ENCODE results near the gene MBP. TPM values are rescaled to one million over a fixed set of nuclear protein-coding genes. Genes with fewer than 3 reads are reported as not detected.

Gene MBP
- total and polyA plus RNA-seq, 2 of the 13 experiments (the other 11 are each of a cell fraction or from before 2014, with no cell fraction given), result 5.0 to 8.5 TPM

DNA sequence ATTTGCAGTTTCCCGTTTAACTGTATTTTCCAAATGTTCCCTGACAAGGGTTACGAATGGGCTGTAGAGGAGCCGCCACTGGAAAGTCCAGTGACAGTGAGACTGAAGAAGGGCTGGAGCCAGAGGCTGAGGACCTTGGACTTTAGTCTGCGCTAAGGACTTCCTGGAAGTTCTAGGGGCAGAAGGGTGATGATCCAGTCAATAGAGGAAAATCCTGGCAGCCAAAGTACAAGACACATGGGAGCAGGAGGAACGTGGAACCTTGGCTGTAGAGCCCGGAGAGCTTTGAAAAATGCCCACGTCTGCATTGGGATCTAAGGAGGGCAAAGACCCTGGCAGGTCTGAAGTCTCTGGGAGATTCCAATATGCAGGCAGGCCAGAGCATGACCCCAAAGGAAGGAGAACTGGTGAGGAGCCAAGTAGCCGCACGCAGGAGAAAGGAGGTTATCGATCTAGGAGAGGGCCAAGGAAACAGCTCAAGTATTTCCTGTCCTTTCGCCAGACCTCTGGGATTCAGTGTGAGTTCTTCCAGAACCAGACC is 28.5 kb downstream of the MBP start (continued):
- TF ChIP-seq, protein P1, sequence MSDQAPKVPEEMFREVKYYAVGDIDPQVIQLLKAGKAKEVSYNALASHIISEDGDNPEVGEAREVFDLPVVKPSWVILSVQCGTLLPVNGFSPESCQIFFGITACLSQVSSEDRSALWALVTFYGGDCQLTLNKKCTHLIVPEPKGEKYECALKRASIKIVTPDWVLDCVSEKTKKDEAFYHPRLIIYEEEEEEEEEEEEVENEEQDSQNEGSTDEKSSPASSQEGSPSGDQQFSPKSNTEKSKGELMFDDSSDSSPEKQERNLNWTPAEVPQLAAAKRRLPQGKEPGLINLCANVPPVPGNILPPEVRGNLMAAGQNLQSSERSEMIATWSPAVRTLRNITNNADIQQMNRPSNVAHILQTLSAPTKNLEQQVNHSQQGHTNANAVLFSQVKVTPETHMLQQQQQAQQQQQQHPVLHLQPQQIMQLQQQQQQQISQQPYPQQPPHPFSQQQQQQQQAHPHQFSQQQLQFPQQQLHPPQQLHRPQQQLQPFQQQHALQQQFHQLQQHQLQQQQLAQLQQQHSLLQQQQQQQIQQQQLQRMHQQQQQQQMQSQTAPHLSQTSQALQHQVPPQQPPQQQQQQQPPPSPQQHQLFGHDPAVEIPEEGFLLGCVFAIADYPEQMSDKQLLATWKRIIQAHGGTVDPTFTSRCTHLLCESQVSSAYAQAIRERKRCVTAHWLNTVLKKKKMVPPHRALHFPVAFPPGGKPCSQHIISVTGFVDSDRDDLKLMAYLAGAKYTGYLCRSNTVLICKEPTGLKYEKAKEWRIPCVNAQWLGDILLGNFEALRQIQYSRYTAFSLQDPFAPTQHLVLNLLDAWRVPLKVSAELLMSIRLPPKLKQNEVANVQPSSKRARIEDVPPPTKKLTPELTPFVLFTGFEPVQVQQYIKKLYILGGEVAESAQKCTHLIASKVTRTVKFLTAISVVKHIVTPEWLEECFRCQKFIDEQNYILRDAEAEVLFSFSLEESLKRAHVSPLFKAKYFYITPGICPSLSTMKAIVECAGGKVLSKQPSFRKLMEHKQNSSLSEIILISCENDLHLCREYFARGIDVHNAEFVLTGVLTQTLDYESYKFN (CRISPR knock-in tag; conservative IDR thresholded peaks at IDR 0.05), result peak; percentile 30; the same call in 1 of the 2 replicates
- TF ChIP-seq RAD51 (IDR thresholded peaks at IDR 0.05; ENCODE audit: borderline replicate concordance), result no peak
- 0 out of 4 replicates have a peak, but pooled peaks of 1 of the 2 experiments have one; percentile 11 for TF ChIP-seq NR2F1 (CRISPR knock-in tag; IDR thresholded peaks at IDR 0.05)
- TF ChIP-seq HNRNPLL (IDR thresholded peaks at IDR 0.05; ENCODE audit: low read depth, low read length, poor library complexity, severe bottlenecking), result no peak
- TF ChIP-seq HNF4A (CRISPR knock-in tag; IDR thresholded peaks at IDR 0.05), result peak; percentile 79
- TF ChIP-seq SYNCRIP (IDR thresholded peaks at IDR 0.05; ENCODE audit: insufficient read depth, low read depth, low read length), result no peak
- peak; percentile 22; the same call in 1 of the 2 replicates for TF ChIP-seq ETV5 (CRISPR knock-in tag; IDR thresholded peaks at IDR 0.05; ENCODE audit: borderline replicate concordance)
- TF ChIP-seq HMG20A (CRISPR knock-in tag; IDR thresholded peaks at IDR 0.05; ENCODE audit: borderline replicate concordance), result peak; percentile 18; the same call in 1 of the 2 replicates
- TF ChIP-seq PCBP2 (optimal IDR thresholded peaks at IDR 0.05; ENCODE audit: low read depth, low read length, poor library complexity, severe bottlenecking), result no peak
- no peak for TF ChIP-seq MTA1 (CRISPR knock-in tag; IDR thresholded peaks at IDR 0.05; ENCODE audit: borderline replicate concordance)
- TF ChIP-seq, protein P2, sequence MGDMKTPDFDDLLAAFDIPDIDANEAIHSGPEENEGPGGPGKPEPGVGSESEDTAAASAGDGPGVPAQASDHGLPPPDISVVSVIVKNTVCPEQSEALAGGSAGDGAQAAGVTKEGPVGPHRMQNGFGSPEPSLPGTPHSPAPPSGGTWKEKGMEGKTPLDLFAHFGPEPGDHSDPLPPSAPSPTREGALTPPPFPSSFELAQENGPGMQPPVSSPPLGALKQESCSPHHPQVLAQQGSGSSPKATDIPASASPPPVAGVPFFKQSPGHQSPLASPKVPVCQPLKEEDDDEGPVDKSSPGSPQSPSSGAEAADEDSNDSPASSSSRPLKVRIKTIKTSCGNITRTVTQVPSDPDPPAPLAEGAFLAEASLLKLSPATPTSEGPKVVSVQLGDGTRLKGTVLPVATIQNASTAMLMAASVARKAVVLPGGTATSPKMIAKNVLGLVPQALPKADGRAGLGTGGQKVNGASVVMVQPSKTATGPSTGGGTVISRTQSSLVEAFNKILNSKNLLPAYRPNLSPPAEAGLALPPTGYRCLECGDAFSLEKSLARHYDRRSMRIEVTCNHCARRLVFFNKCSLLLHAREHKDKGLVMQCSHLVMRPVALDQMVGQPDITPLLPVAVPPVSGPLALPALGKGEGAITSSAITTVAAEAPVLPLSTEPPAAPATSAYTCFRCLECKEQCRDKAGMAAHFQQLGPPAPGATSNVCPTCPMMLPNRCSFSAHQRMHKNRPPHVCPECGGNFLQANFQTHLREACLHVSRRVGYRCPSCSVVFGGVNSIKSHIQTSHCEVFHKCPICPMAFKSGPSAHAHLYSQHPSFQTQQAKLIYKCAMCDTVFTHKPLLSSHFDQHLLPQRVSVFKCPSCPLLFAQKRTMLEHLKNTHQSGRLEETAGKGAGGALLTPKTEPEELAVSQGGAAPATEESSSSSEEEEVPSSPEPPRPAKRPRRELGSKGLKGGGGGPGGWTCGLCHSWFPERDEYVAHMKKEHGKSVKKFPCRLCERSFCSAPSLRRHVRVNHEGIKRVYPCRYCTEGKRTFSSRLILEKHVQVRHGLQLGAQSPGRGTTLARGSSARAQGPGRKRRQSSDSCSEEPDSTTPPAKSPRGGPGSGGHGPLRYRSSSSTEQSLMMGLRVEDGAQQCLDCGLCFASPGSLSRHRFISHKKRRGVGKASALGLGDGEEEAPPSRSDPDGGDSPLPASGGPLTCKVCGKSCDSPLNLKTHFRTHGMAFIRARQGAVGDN (CRISPR knock-in tag; IDR thresholded peaks at IDR 0.05), result no peak
- TF ChIP-seq SRSF4 (IDR thresholded peaks at IDR 0.05; ENCODE audit: low read depth, low read length, poor library complexity, severe bottlenecking), result no peak
- no peak for TF ChIP-seq ZBTB21 (CRISPR knock-in tag; IDR thresholded peaks at IDR 0.05)
- TF ChIP-seq ZMYM2 (CRISPR knock-in tag; IDR thresholded peaks at IDR 0.05), result peak; percentile 45; the same call in 1 of the 2 replicates
- no peak for TF ChIP-seq JUN (CRISPR knock-in tag; IDR thresholded peaks at IDR 0.05)
- TF ChIP-seq PPARG (CRISPR knock-in tag; conservative IDR thresholded peaks at IDR 0.05), result no peak
- TF ChIP-seq, protein P3, sequence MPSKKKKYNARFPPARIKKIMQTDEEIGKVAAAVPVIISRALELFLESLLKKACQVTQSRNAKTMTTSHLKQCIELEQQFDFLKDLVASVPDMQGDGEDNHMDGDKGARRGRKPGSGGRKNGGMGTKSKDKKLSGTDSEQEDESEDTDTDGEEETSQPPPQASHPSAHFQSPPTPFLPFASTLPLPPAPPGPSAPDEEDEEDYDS (CRISPR knock-in tag; IDR thresholded peaks at IDR 0.05), result no peak
- TF ChIP-seq JUNB (CRISPR knock-in tag; IDR thresholded peaks at IDR 0.05; ENCODE audit: borderline replicate concordance), result no peak
- TF ChIP-seq ATF7 (IDR thresholded peaks at IDR 0.05), result no peak
- no peak for TF ChIP-seq ATF7 (CRISPR knock-in tag; IDR thresholded peaks at IDR 0.05)
- no peak for TF ChIP-seq HNRNPL (IDR thresholded peaks at IDR 0.05; ENCODE audit: low read depth, low read length)
- no peak for TF ChIP-seq NFATC3 (CRISPR knock-in tag; IDR thresholded peaks at IDR 0.05)

Data from HepG2 (cell line).